ENCODE measurements around the gene FARP1.

Gene FARP1

GRCh38 chr13:98351636-98352035, 208.7 kb downstream of the FARP1 start:
- Histone ChIP-seq H3K36me3 (peaks cover 4% of the 10 kb centered on the region), H3K4me3 (ENCODE audit: low read depth, low read length) (no peak overlapping the region), H3K9me3 (ENCODE audit: severe bottlenecking) (peaks cover 1% of the 10 kb centered on the region), H3K27ac (no peak overlapping the region), H3K27me3 (ENCODE audit: insufficient read depth, low read depth, severe bottlenecking) (no peaks in the 10 kb centered on the region)
- TF ChIP-seq, protein P1, sequence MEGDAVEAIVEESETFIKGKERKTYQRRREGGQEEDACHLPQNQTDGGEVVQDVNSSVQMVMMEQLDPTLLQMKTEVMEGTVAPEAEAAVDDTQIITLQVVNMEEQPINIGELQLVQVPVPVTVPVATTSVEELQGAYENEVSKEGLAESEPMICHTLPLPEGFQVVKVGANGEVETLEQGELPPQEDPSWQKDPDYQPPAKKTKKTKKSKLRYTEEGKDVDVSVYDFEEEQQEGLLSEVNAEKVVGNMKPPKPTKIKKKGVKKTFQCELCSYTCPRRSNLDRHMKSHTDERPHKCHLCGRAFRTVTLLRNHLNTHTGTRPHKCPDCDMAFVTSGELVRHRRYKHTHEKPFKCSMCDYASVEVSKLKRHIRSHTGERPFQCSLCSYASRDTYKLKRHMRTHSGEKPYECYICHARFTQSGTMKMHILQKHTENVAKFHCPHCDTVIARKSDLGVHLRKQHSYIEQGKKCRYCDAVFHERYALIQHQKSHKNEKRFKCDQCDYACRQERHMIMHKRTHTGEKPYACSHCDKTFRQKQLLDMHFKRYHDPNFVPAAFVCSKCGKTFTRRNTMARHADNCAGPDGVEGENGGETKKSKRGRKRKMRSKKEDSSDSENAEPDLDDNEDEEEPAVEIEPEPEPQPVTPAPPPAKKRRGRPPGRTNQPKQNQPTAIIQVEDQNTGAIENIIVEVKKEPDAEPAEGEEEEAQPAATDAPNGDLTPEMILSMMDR (IDR thresholded peaks at IDR 0.05; ENCODE audit: low read depth, low read length): no peak
- no peak for DNase-seq

DNA sequence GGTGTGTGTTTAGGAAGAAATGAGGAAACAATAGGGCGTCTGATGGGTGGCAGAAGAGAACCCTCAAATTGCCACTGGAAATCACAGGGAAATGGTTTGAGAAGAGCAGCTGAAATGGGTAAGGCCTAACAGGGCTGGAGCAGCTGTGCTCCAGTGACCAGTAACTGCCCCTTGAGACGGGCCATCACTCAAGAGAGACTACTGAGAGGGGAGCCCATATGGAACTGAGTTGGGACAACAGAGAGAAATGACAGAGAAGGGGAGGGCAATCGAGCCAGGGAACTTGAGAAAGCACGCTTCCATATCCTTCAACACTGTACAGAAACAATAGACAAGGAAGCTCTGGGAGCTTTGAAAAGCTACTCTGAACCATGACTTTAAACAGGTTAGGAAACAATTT, 209.3 kb downstream of the FARP1 start:
- H3K36me3 ChIP-seq: peaks cover 4% of the 10 kb centered on the region
- no peaks in the 10 kb centered on the region for H3K27me3 ChIP-seq (ENCODE audit: insufficient read depth, low read depth, severe bottlenecking)
- no peak overlapping the region for H3K27ac ChIP-seq
- DNase-seq: no peak
- H3K4me3 ChIP-seq (ENCODE audit: low read depth, low read length): no peak overlapping the region
- TF ChIP-seq, protein P1 (IDR thresholded peaks at IDR 0.05; ENCODE audit: low read depth, low read length): no peak
- H3K9me3 ChIP-seq (ENCODE audit: severe bottlenecking): peaks cover 2% of the 10 kb centered on the region

DNA sequence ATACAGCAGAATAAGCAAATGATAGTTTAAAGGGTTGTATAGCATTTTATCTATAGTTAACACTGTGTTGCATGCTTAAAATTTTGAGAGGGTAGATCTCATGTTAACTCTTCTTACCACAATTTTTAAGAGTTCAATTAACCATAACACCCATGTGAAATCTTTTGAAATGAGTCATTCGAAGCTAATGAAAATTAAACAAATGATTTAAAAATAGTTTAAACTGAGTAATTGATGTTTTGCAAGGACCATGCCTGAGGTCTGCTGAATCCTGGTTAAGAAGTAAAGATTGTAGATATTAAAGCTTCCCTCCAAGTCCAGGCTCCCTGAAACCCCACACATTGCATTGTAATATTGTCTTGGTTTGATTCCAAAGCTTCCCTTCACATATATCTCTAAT, 210.9 kb downstream of the FARP1 start:
- TF ChIP-seq, protein P1 (IDR thresholded peaks at IDR 0.05; ENCODE audit: low read depth, low read length): no peak
- H3K4me3 ChIP-seq (ENCODE audit: low read depth, low read length): no peak overlapping the region
- H3K9me3 ChIP-seq (ENCODE audit: severe bottlenecking): peaks cover 2% of the 10 kb centered on the region
- H3K36me3 ChIP-seq: no peaks in the 10 kb centered on the region; the same call in 1 of the 2 replicates
- no peak for DNase-seq
- H3K27me3 ChIP-seq (ENCODE audit: insufficient read depth, low read depth, severe bottlenecking): no peaks in the 10 kb centered on the region
- H3K27ac ChIP-seq: no peak overlapping the region

DNA sequence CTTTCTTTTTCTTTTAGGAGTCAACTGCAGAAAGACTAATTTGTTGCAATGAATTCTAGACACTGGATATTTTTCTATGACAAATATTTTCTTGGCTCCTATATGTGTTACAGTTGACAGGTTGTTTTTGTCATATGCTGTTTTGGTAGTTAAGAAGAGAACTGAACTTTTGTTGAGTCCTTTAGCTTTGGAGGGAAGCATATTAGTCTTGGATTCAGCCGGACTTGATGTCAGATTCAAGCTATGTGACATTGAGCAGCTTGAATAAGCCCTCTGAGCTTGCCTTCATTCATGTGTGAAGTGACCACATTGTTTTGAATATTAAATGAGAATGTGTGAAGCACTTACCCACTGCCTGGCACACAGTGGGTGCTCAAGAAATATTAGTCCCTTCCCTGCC, 216.0 kb downstream of the FARP1 start:
- TF ChIP-seq, protein P1 (IDR thresholded peaks at IDR 0.05; ENCODE audit: low read depth, low read length): no peak
- no peak for DNase-seq
- H3K36me3 ChIP-seq: no peaks in the 10 kb centered on the region; the same call in 1 of the 2 replicates
- H3K9me3 ChIP-seq (ENCODE audit: severe bottlenecking): peaks cover 2% of the 10 kb centered on the region
- H3K4me3 ChIP-seq (ENCODE audit: low read depth, low read length): no peak overlapping the region
- no peaks in the 10 kb centered on the region for H3K27me3 ChIP-seq (ENCODE audit: insufficient read depth, low read depth, severe bottlenecking)
- H3K27ac ChIP-seq: no peak overlapping the region

DNA sequence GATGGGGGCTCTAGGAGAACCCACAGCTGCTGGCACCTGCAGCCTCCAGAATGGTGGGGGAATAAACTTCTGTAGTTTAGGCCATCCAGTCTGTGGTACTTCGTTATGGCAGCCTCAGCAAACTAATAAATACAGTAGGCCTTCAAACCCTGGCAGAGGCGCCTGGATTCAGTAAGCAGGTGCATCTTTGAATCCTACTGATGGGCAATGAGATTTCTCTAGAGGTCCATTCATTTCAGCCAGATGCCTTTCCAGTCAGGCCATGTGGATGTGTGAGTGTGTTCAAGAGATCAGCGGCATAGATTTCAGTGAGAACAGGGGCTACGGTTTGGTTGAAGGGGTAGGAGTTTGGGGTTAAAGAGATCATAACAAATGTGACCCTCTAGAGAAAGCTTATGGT, 217.7 kb downstream of the FARP1 start:
- Histone ChIP-seq H3K36me3 (no peaks in the 10 kb centered on the region; the same call in 1 of the 2 replicates), H3K27me3 (ENCODE audit: insufficient read depth, low read depth, severe bottlenecking) (no peaks in the 10 kb centered on the region), H3K9me3 (ENCODE audit: severe bottlenecking) (peaks cover 2% of the 10 kb centered on the region), H3K27ac (no peak overlapping the region), H3K4me3 (ENCODE audit: low read depth, low read length) (no peak overlapping the region)
- DNase-seq: no peak
- TF ChIP-seq, protein P1 (IDR thresholded peaks at IDR 0.05; ENCODE audit: low read depth, low read length): no peak

GRCh38 chr13:98363326-98363725, 220.4 kb downstream of the FARP1 start:
- no peak overlapping the region for H3K4me3 ChIP-seq (ENCODE audit: low read depth, low read length)
- DNase-seq: no peak
- H3K9me3 ChIP-seq (ENCODE audit: severe bottlenecking): no peaks in the 10 kb centered on the region
- H3K27me3 ChIP-seq (ENCODE audit: insufficient read depth, low read depth, severe bottlenecking): no peaks in the 10 kb centered on the region
- H3K27ac ChIP-seq: no peak overlapping the region
- TF ChIP-seq, protein P1 (IDR thresholded peaks at IDR 0.05; ENCODE audit: low read depth, low read length): no peak
- peaks cover 6% of the 10 kb centered on the region for H3K36me3 ChIP-seq
